IPS DF 6.9 (cell line): Measurements from ENCODE around the gene ITGB4.
"Not testable (repeated sequence)": the region's sequence is repeated elsewhere in the genome, so short reads cannot be mapped to it uniquely, and the experiment has no call there.

Experiments used
- DNase-seq: peaks from one replicate; pipeline ENCODE4 v3.0.0-alpha.2; 2013; ENCODE audit warnings: low read depth, low spot score
- H3K27ac ChIP-seq: one replicate; pipeline ENCODE4 v1.5.1; 2013; ENCODE audit warnings: low read length, control low read depth
- H3K27me3 ChIP-seq: 2 replicates; pipeline ENCODE4 v1.6.1; 2013; ENCODE audit warnings: mild to moderate bottlenecking, low read length; ENCODE audit not compliant: control insufficient read depth, insufficient read depth
- H3K36me3 ChIP-seq: 2 replicates; pipeline ENCODE4 v1.6.1; 2013; ENCODE audit warnings: low read length; ENCODE audit not compliant: control insufficient read depth, insufficient read depth
- H3K4me1 ChIP-seq: 2 replicates; pipeline ENCODE4 v1.6.1; 2013; ENCODE audit warnings: low read length; ENCODE audit not compliant: control insufficient read depth, insufficient read depth
- H3K4me3 ChIP-seq: 2 replicates; pipeline ENCODE4 v1.5.1; 2013; ENCODE audit warnings: mild to moderate bottlenecking, low read length
- H3K9me3 ChIP-seq: 2 replicates; pipeline ENCODE4 v1.6.1; 2013; ENCODE audit warnings: low read length, inconsistent platforms; ENCODE audit not compliant: control insufficient read depth, insufficient read depth
- WGBS: extraction: QIAGEN DNeasy Blood & Tissue Kit; methylation state at CpG from one replicate; pipeline ENCODE4 v1.1.7; 2013; ENCODE audit warnings: mixed read lengths, missing lambda C conversion rate; ENCODE audit not compliant: insufficient read length, insufficient coverage; 5-methylcytosine and 5-hydroxymethylcytosine counted together

The ITGB4 gene

GRCh38 chr17:75759457-75759856 is 38.2 kb downstream of the ITGB4 start:
- Histone ChIP-seq H3K4me1 (peaks cover 3% of the 10 kb centered on the region), H3K9me3 (no peaks in the 10 kb centered on the region), H3K27ac (no peak overlapping the region), H3K27me3 (no peaks in the 10 kb centered on the region), H3K36me3 (0 out of 2 replicates have a peak, but pooled peaks cover 3% of the 10 kb centered on the region), H3K4me3 (no peak overlapping the region)
- WGBS, result no CpG with 5 or more reads among the region's 3 CpGs
- DNase-seq, result no peak

GRCh38 chr17:75759978-75760640 is 38.9 kb downstream of the ITGB4 start:
- no CpG with 5 or more reads among the region's 6 CpGs for WGBS
- H3K27me3 ChIP-seq, H3K4me1 ChIP-seq, H3K4me3 ChIP-seq, H3K9me3 ChIP-seq, H3K27ac ChIP-seq, H3K36me3 ChIP-seq, DNase-seq: not testable (repeated sequence)

DNA sequence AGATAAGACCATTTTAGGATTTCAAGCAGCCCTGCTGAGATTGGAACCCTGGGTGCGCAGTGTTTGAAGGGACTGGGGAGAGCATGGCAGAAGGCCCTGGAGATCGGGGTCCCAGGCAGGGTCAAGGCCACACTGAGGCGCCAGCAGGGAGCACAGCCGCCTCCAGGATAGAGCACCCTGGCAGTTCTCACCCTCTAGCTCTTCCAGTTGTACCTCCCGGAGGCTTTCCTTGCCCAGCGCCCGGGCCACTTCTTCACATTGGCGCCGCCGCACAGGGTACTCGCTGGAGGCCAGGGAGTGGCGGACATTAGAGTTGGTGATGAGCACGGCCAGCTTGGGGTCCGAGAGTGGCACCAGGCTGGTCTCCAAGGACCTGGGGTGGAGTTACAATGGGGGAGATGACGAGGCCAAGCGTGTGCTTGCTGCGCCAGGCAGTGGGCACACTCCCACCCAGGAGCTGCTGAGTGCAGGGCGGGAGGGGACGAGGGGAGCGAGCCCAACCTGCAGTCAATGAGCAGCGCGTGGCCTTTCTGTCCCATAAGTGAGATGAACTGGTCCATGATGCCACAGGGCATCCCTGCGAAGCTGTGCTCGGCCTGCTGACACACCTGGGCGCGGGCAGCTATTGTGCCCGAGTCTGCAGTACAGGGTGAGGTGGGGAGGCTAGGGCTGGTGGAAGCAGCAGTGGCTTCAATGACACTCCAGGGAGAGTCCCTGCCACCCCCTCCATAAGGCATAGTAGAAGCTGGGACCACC is 41.4 kb downstream of the ITGB4 start:
- Histone ChIP-seq H3K4me1 (peaks cover 3% of the 10 kb centered on the region), H3K36me3 (0 out of 2 replicates have a peak, but pooled peaks cover 2% of the 10 kb centered on the region), H3K4me3 (no peak overlapping the region), H3K27ac (no peak overlapping the region), H3K9me3 (no peaks in the 10 kb centered on the region), H3K27me3 (no peaks in the 10 kb centered on the region)
- no peak for DNase-seq
- WGBS, result no CpG with 5 or more reads among the region's 27 CpGs

DNA sequence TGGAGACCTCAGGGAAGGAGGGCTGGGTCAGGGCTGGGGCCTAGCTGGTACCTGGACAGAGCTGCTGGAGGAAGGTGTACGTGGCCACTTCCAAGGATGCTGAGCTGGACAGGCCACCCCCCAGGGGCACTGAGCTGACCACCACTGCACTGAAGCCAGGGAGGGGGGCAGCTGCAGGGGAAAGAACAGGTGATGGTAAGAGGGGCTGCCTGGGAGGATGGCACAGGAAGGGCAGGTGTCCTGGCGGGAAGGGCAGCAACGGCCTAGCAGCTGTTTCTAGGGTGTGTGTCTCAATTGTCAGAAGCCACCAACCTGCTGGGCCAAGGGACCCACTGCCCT is 42.0 kb downstream of the ITGB4 start:
- H3K36me3 ChIP-seq, result no peaks in the 10 kb centered on the region
- no peak overlapping the region for H3K4me3 ChIP-seq
- no peak overlapping the region for H3K27ac ChIP-seq
- DNase-seq, result no peak
- H3K9me3 ChIP-seq, result no peaks in the 10 kb centered on the region
- no peaks in the 10 kb centered on the region for H3K27me3 ChIP-seq
- H3K4me1 ChIP-seq, result peaks cover 3% of the 10 kb centered on the region
- no CpG with 5 or more reads among the region's 3 CpGs for WGBS

DNA sequence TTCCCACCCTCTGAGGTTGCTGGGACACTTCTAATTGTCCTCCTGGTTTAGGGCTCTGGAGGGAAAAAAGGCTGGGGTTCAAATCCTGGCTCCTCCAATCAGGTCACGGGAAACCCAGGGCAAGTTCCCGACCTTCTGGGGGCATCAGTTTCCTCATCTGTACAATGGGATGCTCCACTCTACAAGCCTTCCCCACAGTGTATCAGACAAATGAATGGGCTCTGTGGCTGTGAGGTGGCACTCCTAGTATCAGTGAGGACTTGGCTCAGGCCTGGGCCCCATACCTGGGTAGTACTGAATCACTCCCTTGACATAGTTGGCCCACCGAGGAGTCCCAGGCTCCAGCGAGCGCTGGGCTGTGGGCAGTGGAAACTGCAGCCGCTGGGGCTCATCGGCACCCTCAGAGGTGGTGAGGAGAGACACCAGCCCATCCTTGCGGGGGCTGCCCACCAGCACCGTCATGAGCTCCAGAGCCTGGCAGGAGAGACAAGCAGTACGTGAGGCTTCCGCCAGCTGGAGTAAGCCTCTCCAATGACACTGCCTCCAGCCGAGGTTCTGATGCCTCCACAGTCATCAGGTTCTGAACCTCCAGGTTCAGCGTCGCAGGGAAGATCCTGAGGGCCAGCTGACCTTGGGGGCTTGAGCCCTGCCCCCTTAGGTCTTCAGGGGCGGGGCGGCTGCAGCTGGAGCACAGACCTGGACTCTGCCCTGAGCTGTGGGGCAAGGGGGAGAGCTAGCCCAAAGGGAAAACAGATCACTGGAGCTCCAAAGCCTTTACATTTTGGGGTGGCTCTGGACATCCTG is 42.6 kb downstream of the ITGB4 start:
- Histone ChIP-seq H3K9me3 (no peaks in the 10 kb centered on the region), H3K4me3 (peak overlapping the region; percentile 58; the same call in 1 of the 2 replicates), H3K27ac (no peak overlapping the region), H3K36me3 (no peaks in the 10 kb centered on the region), H3K4me1 (peaks cover 3% of the 10 kb centered on the region), H3K27me3 (no peaks in the 10 kb centered on the region)
- no peak for DNase-seq
- WGBS, result no CpG with 5 or more reads among the region's 16 CpGs

GRCh38 chr17:75764417-75764710 is 43.1 kb downstream of the ITGB4 start:
- Histone ChIP-seq H3K4me3 (peak overlapping the region; percentile 58; the same call in 1 of the 2 replicates), H3K36me3 (no peaks in the 10 kb centered on the region), H3K9me3 (no peaks in the 10 kb centered on the region), H3K27me3 (no peaks in the 10 kb centered on the region), H3K4me1 (peaks cover 3% of the 10 kb centered on the region), H3K27ac (no peak overlapping the region)
- no peak for DNase-seq
- no CpG with 5 or more reads among the region's 14 CpGs for WGBS

- Histone ChIP-seq H3K9me3 (no peaks in the 10 kb centered on the region), H3K27me3 (no peaks in the 10 kb centered on the region), H3K36me3 (no peaks in the 10 kb centered on the region), H3K4me1 (peaks cover 3% of the 10 kb centered on the region), H3K27ac (no peak within 1 kb of the TSS), H3K4me3 (peak within 1 kb of the TSS; percentile 58; the same call in 1 of the 2 replicates)
- no CpG with 5 or more reads among the region's 71 CpGs for WGBS
- no peak for DNase-seq
Observed at GRCh38 chr17:75764711-75765421, 43.6 kb downstream of the ITGB4 start, which contains the start of gene GALK1. TSS of gene GALK1 (minus strand) at chr17:75765192. CDS start at chr17:75765136, 56 bp downstream.

DNA sequence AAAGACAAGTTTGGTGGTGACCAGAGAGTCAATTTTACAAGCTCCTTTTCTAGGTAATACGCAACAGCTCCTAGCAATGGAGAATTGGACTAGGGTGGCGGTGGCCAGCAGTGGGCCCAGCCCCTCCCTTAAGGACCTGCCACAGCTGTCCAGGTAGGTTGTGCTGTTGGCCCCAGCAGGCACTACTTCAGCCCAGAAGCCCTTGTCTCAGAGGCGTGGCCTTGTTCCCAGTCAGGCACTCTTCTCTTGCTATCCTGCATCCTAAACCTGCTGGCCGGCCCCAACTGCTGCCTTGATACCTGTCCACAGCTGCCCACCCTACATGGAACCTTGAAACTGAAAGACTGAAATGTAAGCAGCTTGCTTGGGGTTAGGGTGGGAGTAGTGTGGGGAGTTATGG is 44.7 kb downstream of the ITGB4 start:
- Histone ChIP-seq H3K27ac (no peak overlapping the region), H3K27me3 (no peaks in the 10 kb centered on the region), H3K4me1 (peaks cover 3% of the 10 kb centered on the region), H3K36me3 (no peaks in the 10 kb centered on the region), H3K9me3 (no peaks in the 10 kb centered on the region), H3K4me3 (no peak overlapping the region)
- DNase-seq, result no peak
- no CpG with 5 or more reads among the region's 4 CpGs for WGBS

GRCh38 chr17:75767881-75768280 is 46.6 kb downstream of the ITGB4 start:
- H3K9me3 ChIP-seq, result no peaks in the 10 kb centered on the region
- H3K27me3 ChIP-seq, result no peaks in the 10 kb centered on the region
- H3K4me1 ChIP-seq, result peaks cover 3% of the 10 kb centered on the region
- H3K27ac ChIP-seq, result no peak overlapping the region
- no peak for DNase-seq
- H3K4me3 ChIP-seq, result no peak overlapping the region
- H3K36me3 ChIP-seq, result no peaks in the 10 kb centered on the region
- WGBS, result no CpG with 5 or more reads among the region's 8 CpGs

- Histone ChIP-seq H3K36me3 (no peaks in the 10 kb centered on the region), H3K9me3 (no peaks in the 10 kb centered on the region), H3K27me3 (no peaks in the 10 kb centered on the region), H3K4me3 (no peak overlapping the region), H3K4me1 (no peaks in the 10 kb centered on the region), H3K27ac (no peak overlapping the region)
- WGBS, result no CpG with 5 or more reads among the region's 3 CpGs
- no peak for DNase-seq
Observed at GRCh38 chr17:75769536-75769935, 48.3 kb downstream of the ITGB4 start.
